IMR-90 (cell line): ENCODE results near the gene PPP1R16B. TPM values are rescaled to one million over a fixed set of nuclear protein-coding genes. Genes with fewer than 3 reads are reported as not detected.

Source experiments
- ATAC-seq: fragments of 200-7000 bp; cut with Tn5 transposase; 2 replicates; pipeline ENCODE4 v1.9.1; 2020; ENCODE audit warnings: low read depth, mild to moderate bottlenecking, moderate library complexity
- BruUV-seq: library from RNA; stranded (reverse); fragments of 400-500 nt; replicated peaks from 2 replicates; lab custom pipeline; 2021; lab: Mats Ljungman, UMichigan
- CTCF ChIA-PET: fragments of 300-600 bp; formaldehyde crosslinking; extraction: SDS; loops from one replicate; lab custom pipeline; 2021; ENCODE audit warnings: antibody characterized with exemption; lab: Yijun Ruan, JAX
- POLR2A ChIA-PET: fragments of 300-600 bp; sonication (Branson Sonifier 250); formaldehyde crosslinking; loops from one replicate; lab custom pipeline; 2022; ENCODE audit warnings: antibody characterized with exemption; ENCODE audit not compliant: unreplicated experiment; lab: Charles Lee
- DNase-seq: peaks from one replicate; pipeline ENCODE4 v3.0.0; 2013
- H2AFZ ChIP-seq: replicated peaks from 2 replicates; pipeline ENCODE3; 2013; ENCODE audit warnings: low read length, mild to moderate bottlenecking; ENCODE audit not compliant: poor library complexity
- H2AK5ac ChIP-seq: 2 replicates; pipeline ENCODE4 v1.6.1; 2013; ENCODE audit warnings: low read depth, low read length, inconsistent platforms
- H2AK9ac ChIP-seq: replicated peaks from 2 replicates; pipeline ENCODE3; 2013; ENCODE audit warnings: mild to moderate bottlenecking, low read depth, low read length, moderate library complexity; ENCODE audit not compliant: poor library complexity
- H2BK120ac ChIP-seq: 2 replicates; pipeline ENCODE4 v1.6.1; 2013; ENCODE audit warnings: low read depth, low read length, inconsistent platforms
- H2BK15ac ChIP-seq: 3 replicates; pipeline ENCODE4 v1.6.1; 2013; ENCODE audit warnings: low read depth, low read length, inconsistent platforms
- H2BK20ac ChIP-seq: 2 replicates; pipeline ENCODE4 v1.6.1; 2013; ENCODE audit warnings: low read depth, mild to moderate bottlenecking, inconsistent platforms, low read length, moderate library complexity
- H2BK5ac ChIP-seq: 2 replicates; pipeline ENCODE4 v1.6.1; 2013; ENCODE audit warnings: mild to moderate bottlenecking, low read depth, low read length, inconsistent platforms; ENCODE audit not compliant: poor library complexity, severe bottlenecking
- H3K14ac ChIP-seq: replicated peaks from 2 replicates; pipeline ENCODE4 v1.6.1; 2013; ENCODE audit warnings: low read depth, low read length, inconsistent platforms
- H3K18ac ChIP-seq: 2 replicates; pipeline ENCODE4 v1.6.1; 2013; ENCODE audit warnings: low read depth, low read length, control low read depth
- H3K23ac ChIP-seq: 2 replicates; pipeline ENCODE4 v1.6.1; 2013; ENCODE audit warnings: low read depth, low read length, inconsistent platforms
- H3K27ac ChIP-seq: 2 replicates; pipeline ENCODE4 v1.5.1; 2013; ENCODE audit warnings: mild to moderate bottlenecking, control low read depth, low read length; ENCODE audit not compliant: insufficient read depth
- H3K27me3 ChIP-seq: 2 replicates; pipeline ENCODE4 v1.6.1; 2013; ENCODE audit warnings: low read length; ENCODE audit not compliant: control insufficient read depth, insufficient read depth
- H3K36me3 ChIP-seq: 2 replicates; pipeline ENCODE4 v1.6.1; 2013; ENCODE audit warnings: low read length, mixed read lengths; ENCODE audit not compliant: control insufficient read depth, insufficient read depth
- H3K4ac ChIP-seq: 2 replicates; pipeline ENCODE4 v1.6.1; 2013; ENCODE audit warnings: low read depth, low read length, inconsistent platforms
- H3K4me1 ChIP-seq: 2 replicates; pipeline ENCODE4 v1.6.1; 2013; ENCODE audit warnings: low read length, mixed read lengths; ENCODE audit not compliant: control insufficient read depth, insufficient read depth
- H3K4me2 ChIP-seq: 2 replicates; pipeline ENCODE4 v1.6.1; 2013; ENCODE audit warnings: low read depth, mild to moderate bottlenecking, control low read depth, low read length, moderate library complexity
- H3K4me3 ChIP-seq: 2 replicates; pipeline ENCODE4 v1.5.1; 2013; ENCODE audit warnings: low read depth, mild to moderate bottlenecking, control low read depth, low read length, moderate library complexity; ENCODE audit not compliant: insufficient read depth
- H3K56ac ChIP-seq: 2 replicates; pipeline ENCODE4 v1.6.1; 2013; ENCODE audit warnings: low read length, inconsistent platforms; ENCODE audit not compliant: insufficient read depth; ENCODE audit errors: extremely low read depth
- H3K79me1 ChIP-seq, 2 experiments: 2 replicates each; pipeline ENCODE4 v1.6.1; 2013; ENCODE audit warnings: low read length in 2 of 2, inconsistent platforms in 1 of 2, low read depth in 1 of 2
- H3K9ac ChIP-seq: 2 replicates; pipeline ENCODE4 v1.6.1; 2013; ENCODE audit warnings: low read depth, low read length, control low read depth
- H3K9me1 ChIP-seq: 2 replicates; pipeline ENCODE4 v1.6.1; 2013; ENCODE audit warnings: low read length, inconsistent platforms; ENCODE audit not compliant: insufficient read depth
- H3K9me3 ChIP-seq: 2 replicates; pipeline ENCODE4 v1.6.1; 2013; ENCODE audit warnings: low read length; ENCODE audit not compliant: control insufficient read depth, insufficient read depth
- H4K20me1 ChIP-seq: 2 replicates; pipeline ENCODE4 v1.6.1; 2013; ENCODE audit warnings: low read length, inconsistent platforms; ENCODE audit not compliant: insufficient read depth
- H4K5ac ChIP-seq: 2 replicates; pipeline ENCODE4 v1.6.1; 2013; ENCODE audit warnings: mild to moderate bottlenecking, low read depth, low read length, control low read depth
- H4K8ac ChIP-seq, 2 experiments: 2 replicates each; pipeline ENCODE4 v1.6.1; 2013; ENCODE audit warnings: low read depth in 2 of 2, low read length in 2 of 2, control low read depth in 1 of 2, inconsistent platforms in 1 of 2
- H4K91ac ChIP-seq: 2 replicates; pipeline ENCODE4 v1.6.1; 2013; ENCODE audit warnings: low read depth, low read length, inconsistent platforms; ENCODE audit not compliant: insufficient read depth
- CTCF ChIP-seq: conservative IDR thresholded peaks from 2 replicates; pipeline ENCODE4 v1.5.1; 2012; ENCODE audit warnings: mild to moderate bottlenecking, low read depth, low read length, improper control_type of control experiment
- FOS ChIP-seq: fragments of 150-350 bp; IDR thresholded peaks from 2 replicates; pipeline ENCODE4 v1.6.1; 2016; ENCODE audit warnings: low read depth, low read length
- MAFK ChIP-seq: IDR thresholded peaks from 2 replicates; pipeline ENCODE4 v1.6.1; 2012; ENCODE audit warnings: low read depth, low read length, improper control_type of control experiment
- MAZ ChIP-seq: IDR thresholded peaks from 2 replicates; pipeline ENCODE4 v1.6.1; 2012; ENCODE audit warnings: low read depth, mild to moderate bottlenecking, low read length, improper control_type of control experiment, moderate library complexity, borderline replicate concordance
- MXI1 ChIP-seq: IDR thresholded peaks from 2 replicates; pipeline ENCODE4 v1.6.1; 2012; ENCODE audit warnings: low read depth, mild to moderate bottlenecking, low read length, moderate library complexity, borderline replicate concordance
- POLR2A ChIP-seq: IDR thresholded peaks from 2 replicates; pipeline ENCODE4 v1.6.1; 2012; ENCODE audit warnings: mild to moderate bottlenecking, low read depth, low read length
- WGBS, 2 experiments: methylation state at CpG; one replicate each; pipeline versions ENCODE4 v1.1.5 to v1.1.7; 2013; ENCODE audit warnings: missing lambda C conversion rate in 2 of 2; ENCODE audit not compliant: insufficient read length in 1 of 2; ENCODE audit errors: extremely low coverage in 2 of 2; 5-methylcytosine and 5-hydroxymethylcytosine counted together
- dilution Hi-C: fragments of 300-500 bp; cut with HindIII; formaldehyde crosslinking; loops from one replicate; pipeline ENCODE4 v1.14.3; 2018; ENCODE audit warnings: low sequenced_read_pairs; ENCODE audit not compliant: unreplicated experiment
- in situ Hi-C: fragments of 300-500 bp; cut with MboI; formaldehyde crosslinking; loops from 3 replicates; pipeline ENCODE4 v1.14.3; 2019; ENCODE audit warnings: low sequenced_read_pairs, inconsistent platforms, mixed read lengths
- intact Hi-C: fragments of 100-400 bp; cut with micrococcal nuclease; formaldehyde crosslinking; loops from 2 replicates; pipeline ENCODE4 v1.10.0; 2022
- polyA plus RNA-seq, 3 experiments: library from polyadenylated mRNA; depleted of rRNA; stranded (reverse); fragments of >200 nt; gene quantifications; 2 replicates each; pipeline ENCODE4 v1.2.3, GENCODE V29; 2012; ENCODE audit warnings: low replicate concordance in 1 of 3
- total RNA-seq: library from RNA; depleted of rRNA; stranded (reverse); fragments of >200 nt; gene quantifications from 2 replicates; pipeline ENCODE4 v1.2.3, GENCODE V29; 2012

The PPP1R16B gene
- total and polyA plus RNA-seq, 2 of the 4 experiments (the other 2 are of a cell fraction), result not detected

GRCh38 chr20:38926142-38926933, 120.8 kb downstream of the PPP1R16B start, which contains the start of gene FAM83D:
Gene FAM83D, plus strand, starts transcription at chr20:38926417. Its CDS starts 26 bp downstream, at chr20:38926443.
- peak within 1 kb of the TSS; percentile 72 for H3K14ac ChIP-seq
- peak within 1 kb of the TSS; percentile 97 for H2AFZ ChIP-seq
- BruUV-seq, result no TSS peak
- peaks cover 5% of the 10 kb centered on the region; the same call in 1 of the 2 replicates for H4K20me1 ChIP-seq
- peak within 1 kb of the TSS; percentile 87 for H3K4me2 ChIP-seq
- H2AK9ac ChIP-seq, result peak within 1 kb of the TSS; percentile 92
- peaks cover 8% of the 10 kb centered on the region for H3K27me3 ChIP-seq
- dilution Hi-C loops, result no loop called here
- no peak within 1 kb of the TSS for H2BK120ac ChIP-seq
- peaks cover 4 to 27% of the 10 kb centered on the region in 2 experiments; a peak in 2 of 4 replicates for H3K79me1 ChIP-seq
- peak within 1 kb of the TSS; percentile 12; the same call in 1 of the 2 replicates for H3K27ac ChIP-seq
- no peaks in the 10 kb centered on the region for H3K36me3 ChIP-seq
- ChIA-PET CTCF (interaction anchor here (0.6 to 1.4 kb wide), 4 partner anchors 36 to 122 kb away, joined by 3 to 5 read pairs (median 4); partner anchors contain the start of gene DHX35), POLR2A (interaction anchor here (1.0 kb wide), 1 partner anchor 36 kb away, joined by 5 read pairs; the partner anchor contains the start of gene DHX35)
- H3K9me1 ChIP-seq, result peaks cover 8% of the 10 kb centered on the region; the same call in 1 of the 2 replicates
- no peak within 1 kb of the TSS for H4K5ac ChIP-seq
- no peaks in the 10 kb centered on the region for H3K9me3 ChIP-seq
- ATAC-seq (peak; percentile 99), DNase-seq (peak; percentile 97)
- H2BK20ac ChIP-seq, result no peak within 1 kb of the TSS
- no peak within 1 kb of the TSS for H2BK15ac ChIP-seq
- H4K8ac ChIP-seq, result peak within 1 kb of the TSS in 1 of 2 experiments; percentile 43; a peak in 2 of 4 replicates
- no peak within 1 kb of the TSS; the same call in 1 of the 2 replicates for H4K91ac ChIP-seq
- H3K23ac ChIP-seq, result peak within 1 kb of the TSS; percentile 87
- H3K4me1 ChIP-seq, result peaks cover 5% of the 10 kb centered on the region
- in situ Hi-C loops, result loop anchor here (10.0 kb wide), 1 partner anchor 118 kb away; no protein-coding TSS in a partner anchor
- peak within 1 kb of the TSS; percentile 73 for H3K9ac ChIP-seq
- no peak within 1 kb of the TSS for H3K18ac ChIP-seq
- H3K56ac ChIP-seq, result peak within 1 kb of the TSS; percentile 71
- H3K4ac ChIP-seq, result peak within 1 kb of the TSS; percentile 16; the same call in 1 of the 2 replicates
- peak within 1 kb of the TSS; percentile 66 for H3K4me3 ChIP-seq
- peak within 1 kb of the TSS; percentile 9 for H2BK5ac ChIP-seq
- TF ChIP-seq MXI1 (peak; percentile 98), CTCF (peak; percentile 83; the same call in 1 of the 2 replicates), POLR2A (peak; percentile 93), FOS (peak; percentile 77), MAZ (no peak), MAFK (no peak)
- H2AK5ac ChIP-seq, result no peak within 1 kb of the TSS
- WGBS, 2 experiments, result 1% methylated on average over 54 of the region's 95 CpGs; no CpG with 5 or more reads in 1 of the 2 experiments
- intact Hi-C loops, result loop anchor here (1.0 kb wide), 3 partner anchors 36 to 280 kb away; partner anchors contain the start of gene DHX35
